K562 (cell line): ENCODE measurements around the gene PLCB4. TPM values are rescaled to one million over a fixed set of nuclear protein-coding genes. Genes with fewer than 3 reads are reported as not detected.

Source experiments
- CHAMP1 ChIP-seq: fragments of 450-650 bp; IDR thresholded peaks from 2 replicates; pipeline ENCODE4 v1.6.1; 2016; ENCODE audit warnings: mild to moderate bottlenecking
- TAF1 ChIP-seq: IDR thresholded peaks from 2 replicates; pipeline ENCODE4 v1.6.1; 2011; ENCODE audit warnings: mild to moderate bottlenecking, low read length, moderate library complexity; ENCODE audit not compliant: insufficient read depth, control insufficient read depth, severe bottlenecking; ENCODE audit errors: extremely low read depth
- ZNF655 ChIP-seq: fragments of 250-450 bp; sonication (Bioruptor Pico); IDR thresholded peaks from 2 replicates; pipeline ENCODE4 v1.5.0; 2021
- polyA plus RNA-seq, 8 experiments: library from polyadenylated mRNA; depleted of rRNA in 4 of 8; stranded (reverse) in 5 of 8; unstranded in 3 of 8; fragments of >200 nt; fragmentation: Nextera tagmentation in 2 of 8; fragmentation: Illumina TruSeq in 1 of 8; extraction: Ambion mirVana in 2 of 8; extraction: Trizol in 1 of 8; gene quantifications; 2 replicates each; pipeline versions ENCODE4 v1.2.1 to v1.2.3, GENCODE V29; 2011 to 2014; ENCODE audit warnings: inconsistent platforms in 1 of 8, missing spikeins in 1 of 8
- total RNA-seq, 7 experiments: library from RNA; depleted of rRNA in 6 of 7; stranded (reverse); fragments of >200 nt in 6 of 7; fragmentation: Illumina TruSeq in 2 of 7; extraction: Trizol in 2 of 7; gene quantifications; 2 replicates each; pipeline versions ENCODE4 v1.2.1 to v1.2.3, GENCODE V29; 2011 to 2021; ENCODE audit warnings: low replicate concordance in 1 of 7
- TF ChIP-seq, protein P1 (sequence below): sonication (generic); formaldehyde crosslinking; IDR thresholded peaks from 2 replicates; pipeline ENCODE4 v1.8.0; 2022; ENCODE audit warnings: mild to moderate bottlenecking, missing genetic modification reagents, borderline replicate concordance

The PLCB4 gene
- total and polyA plus RNA-seq, 9 of the 15 experiments (the other 6 are each of a cell fraction or from before 2014, with no cell fraction given): 0.20 to 2.9 (median 0.52) TPM

DNA sequence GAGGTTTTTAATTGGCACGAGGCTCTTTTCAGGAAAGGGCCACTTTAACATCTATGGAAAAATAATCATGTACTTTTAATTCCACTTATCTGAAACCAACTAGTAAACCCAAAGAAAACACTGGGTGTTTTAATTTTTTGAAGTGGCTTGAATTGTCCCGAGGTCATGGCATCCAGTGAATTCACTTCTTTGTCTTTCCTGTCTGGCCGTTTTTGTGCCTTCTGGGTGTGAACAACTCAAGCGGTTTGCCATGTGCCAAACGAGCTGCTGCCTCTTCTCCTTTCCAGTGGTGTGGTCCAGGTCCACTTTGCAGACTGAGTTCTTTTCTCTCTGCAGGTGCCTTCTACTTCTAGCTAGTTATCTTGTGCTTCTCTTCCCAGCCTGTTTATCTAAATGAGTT lies 117.5 kb downstream of the PLCB4 start (continued):
- TF ChIP-seq CHAMP1: no peak
- TF ChIP-seq ZNF655 (CRISPR knock-in tag): no peak
- TF ChIP-seq, protein P1, sequence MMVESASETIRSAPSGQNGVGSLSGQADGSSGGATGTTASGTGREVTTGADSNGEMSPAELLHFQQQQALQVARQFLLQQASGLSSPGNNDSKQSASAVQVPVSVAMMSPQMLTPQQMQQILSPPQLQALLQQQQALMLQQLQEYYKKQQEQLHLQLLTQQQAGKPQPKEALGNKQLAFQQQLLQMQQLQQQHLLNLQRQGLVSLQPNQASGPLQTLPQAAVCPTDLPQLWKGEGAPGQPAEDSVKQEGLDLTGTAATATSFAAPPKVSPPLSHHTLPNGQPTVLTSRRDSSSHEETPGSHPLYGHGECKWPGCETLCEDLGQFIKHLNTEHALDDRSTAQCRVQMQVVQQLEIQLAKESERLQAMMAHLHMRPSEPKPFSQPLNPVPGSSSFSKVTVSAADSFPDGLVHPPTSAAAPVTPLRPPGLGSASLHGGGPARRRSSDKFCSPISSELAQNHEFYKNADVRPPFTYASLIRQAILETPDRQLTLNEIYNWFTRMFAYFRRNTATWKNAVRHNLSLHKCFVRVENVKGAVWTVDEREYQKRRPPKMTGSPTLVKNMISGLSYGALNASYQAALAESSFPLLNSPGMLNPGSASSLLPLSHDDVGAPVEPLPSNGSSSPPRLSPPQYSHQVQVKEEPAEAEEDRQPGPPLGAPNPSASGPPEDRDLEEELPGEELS (CRISPR knock-in tag): no peak
- no peak for TF ChIP-seq TAF1
- TF ChIP-seq, all 486 proteins: peak for 0
